DMS53 treated with DMSO at 0.1 percent for 48 hours (cell line): ENCODE measurements around the gene APOBEC3H.

Experiments
- DNase-seq: peaks from one replicate; lab custom pipeline; 2025; ENCODE audit not compliant: unreplicated experiment; lab: John Stamatoyannopoulos, UW

APOBEC3H gene

GRCh38 chr22:39109361-39109760 is 12.3 kb downstream of the APOBEC3H start:
- DNase-seq: no peak

- DNase-seq: no peak
Measured at GRCh38 chr22:39110631-39111561, 13.9 kb downstream of the APOBEC3H start.

DNA sequence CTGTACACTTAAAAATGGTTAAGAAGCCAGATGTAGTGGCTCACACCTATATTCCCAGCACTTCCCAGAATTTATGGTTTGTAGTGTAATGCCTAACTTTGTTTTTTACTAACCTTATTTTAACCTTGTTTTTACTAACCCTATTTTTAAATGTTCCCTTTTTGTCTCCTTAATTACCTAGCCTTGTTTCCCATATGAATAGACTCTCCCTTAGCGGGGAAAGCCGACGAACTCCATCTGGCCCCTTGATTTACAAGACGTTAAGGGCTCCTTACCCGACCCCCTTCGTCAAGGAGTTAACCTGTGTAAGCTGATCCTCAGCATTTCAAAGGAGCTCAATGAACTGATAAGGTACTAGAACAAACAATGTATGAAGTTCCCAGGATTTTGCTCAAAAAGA is 17.1 kb downstream of the APOBEC3H start:
- DNase-seq: no peak

DNA sequence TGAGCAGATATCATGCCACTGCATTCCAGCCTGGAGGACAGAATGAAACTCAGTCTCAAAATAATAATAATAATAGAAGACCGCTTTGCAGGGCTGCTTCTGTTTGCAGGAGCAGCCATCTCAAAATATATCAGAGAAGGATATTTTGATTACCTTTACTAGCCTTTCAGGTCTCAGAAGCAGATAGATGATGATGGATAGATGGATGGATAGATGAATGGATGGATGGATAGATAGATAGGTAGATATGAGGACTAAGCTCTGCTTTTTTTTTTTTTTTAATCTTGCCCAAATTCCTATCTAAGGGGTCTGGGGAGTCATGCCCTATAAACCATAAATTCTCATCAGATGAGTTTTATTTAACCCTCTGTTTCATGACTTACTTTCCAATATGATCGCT is 18.5 kb downstream of the APOBEC3H start:
- DNase-seq: no peak

DNA sequence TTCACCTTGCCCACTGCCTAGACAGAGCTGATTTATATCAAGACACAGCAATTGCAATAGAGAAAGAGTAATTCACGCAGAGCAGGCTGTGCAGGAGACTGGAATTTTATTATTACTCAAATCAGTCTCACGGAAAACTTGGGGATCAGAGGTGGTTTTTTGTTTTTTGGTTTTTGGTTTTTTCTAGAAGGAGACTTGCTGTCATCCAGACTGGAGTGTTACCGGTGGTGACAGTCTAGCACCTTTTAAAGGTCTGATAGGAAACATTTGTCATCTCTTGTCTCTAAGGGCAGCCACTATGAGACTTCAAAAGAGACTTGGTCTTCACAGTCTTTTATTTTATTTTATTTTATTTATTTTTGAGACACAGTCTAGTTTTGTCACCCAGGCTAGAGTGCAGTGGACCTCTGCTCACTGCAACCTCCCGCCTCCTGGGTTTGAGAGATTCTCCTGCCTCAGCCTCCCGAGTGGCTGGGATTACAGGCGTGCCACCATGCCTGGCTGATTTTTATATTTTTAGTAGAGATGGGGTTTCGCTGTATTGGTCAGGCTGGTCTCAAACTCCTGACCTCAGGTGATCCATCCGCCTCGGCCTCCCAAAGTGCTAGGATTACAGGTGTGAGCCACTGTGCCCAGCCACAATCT is 19.1 kb downstream of the APOBEC3H start:
- no peak for DNase-seq

DNA sequence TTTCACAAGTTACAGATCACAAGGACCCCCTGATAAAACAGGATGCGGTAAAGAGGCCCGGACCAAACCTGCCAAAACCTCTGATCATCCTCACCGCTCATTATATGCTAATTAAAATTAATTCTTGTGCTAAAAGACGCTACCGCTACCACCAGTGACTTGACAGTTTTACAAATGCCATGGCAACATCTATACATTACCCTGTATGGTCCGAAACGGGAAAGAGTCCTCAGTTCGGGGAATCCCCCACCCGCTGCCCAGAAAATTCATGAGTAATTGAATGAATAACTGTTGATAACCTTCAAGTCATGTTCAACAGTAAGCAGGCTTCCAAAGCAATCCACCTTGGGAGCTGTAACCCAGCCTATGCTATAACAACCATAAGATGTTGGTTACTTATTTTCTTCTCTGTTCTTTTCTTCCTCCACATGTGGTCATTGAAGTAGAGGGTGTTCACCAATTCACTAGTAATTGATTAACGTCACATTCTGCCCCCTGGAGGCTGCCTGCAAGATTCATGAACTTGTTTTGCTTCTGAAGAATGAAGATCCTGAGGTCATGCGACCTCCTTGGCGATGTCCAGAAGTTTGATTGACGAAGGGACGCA is 20.6 kb downstream of the APOBEC3H start:
- peak; percentile 9 for DNase-seq

DNA sequence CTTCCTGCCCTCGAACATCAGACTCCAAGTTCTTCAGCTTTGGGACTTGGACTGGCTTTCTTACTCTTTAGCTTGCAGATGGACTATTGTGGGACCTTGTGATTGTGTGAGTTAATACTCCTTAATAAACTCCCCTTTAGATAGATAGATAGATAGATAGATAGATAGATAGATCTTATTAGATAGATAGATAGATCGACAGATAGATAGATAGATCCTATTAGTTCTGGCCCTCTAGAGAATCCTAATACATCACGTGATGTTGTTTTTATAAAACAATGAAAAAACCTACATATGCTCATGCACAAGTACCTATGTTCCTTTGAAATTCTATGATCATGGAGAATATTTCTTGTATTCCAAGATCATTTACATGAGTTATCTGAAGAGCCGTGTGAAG is 23.9 kb downstream of the APOBEC3H start:
- no peak for DNase-seq

- no peak for DNase-seq
Measured at GRCh38 chr22:39122772-39123470, 25.9 kb downstream of the APOBEC3H start.

DNA sequence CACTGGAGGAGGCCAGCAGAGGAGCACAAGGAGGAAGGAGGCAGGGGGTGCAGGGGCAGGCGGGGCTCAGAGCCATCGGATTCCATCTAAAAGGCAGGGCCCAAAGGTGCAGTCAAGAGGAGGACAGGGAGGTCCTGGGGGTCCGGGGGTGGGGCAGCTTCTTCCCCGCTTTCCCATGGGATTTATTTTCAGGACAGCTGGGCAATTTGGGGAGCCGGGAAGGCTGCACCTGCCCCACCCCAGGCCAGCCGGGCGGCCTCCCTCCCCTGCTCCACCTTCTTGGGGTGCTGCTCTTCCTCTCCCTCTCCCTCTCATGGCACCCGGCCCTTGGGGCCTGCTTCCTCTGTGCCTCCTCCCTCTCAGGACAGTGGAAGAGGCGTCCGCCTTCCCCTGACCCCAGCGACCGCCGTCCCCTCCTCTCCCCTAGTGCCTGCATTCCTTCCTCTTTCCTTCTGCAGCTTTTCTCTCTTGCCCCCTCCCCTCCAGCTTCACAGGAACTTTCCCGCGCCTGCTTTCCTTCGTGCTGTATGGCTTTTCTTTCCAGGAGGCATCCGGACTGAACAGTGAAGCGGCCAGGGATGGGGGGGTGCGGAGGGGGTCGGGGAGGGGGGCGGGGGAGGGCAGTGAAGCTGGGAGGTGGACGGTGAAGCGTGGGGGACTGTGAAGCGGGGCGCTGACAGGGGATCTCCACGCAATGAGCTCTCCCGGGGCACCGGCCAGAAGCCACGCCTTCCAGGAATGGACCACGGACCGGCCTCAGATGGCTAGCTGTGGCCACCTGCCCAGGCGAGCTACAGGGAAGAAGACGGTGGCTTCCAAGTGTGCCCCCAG is 26.9 kb downstream of the APOBEC3H start:
- DNase-seq: no peak

- DNase-seq: no peak
Measured at GRCh38 chr22:39125622-39126021, 28.6 kb downstream of the APOBEC3H start.

- no peak for DNase-seq
Measured at GRCh38 chr22:39128508-39128907, 31.5 kb downstream of the APOBEC3H start.

- DNase-seq: no peak
Measured at GRCh38 chr22:39129081-39129480, 32.0 kb downstream of the APOBEC3H start.

- DNase-seq: no peak
Measured at GRCh38 chr22:39129746-39130145, 32.7 kb downstream of the APOBEC3H start.

DNA sequence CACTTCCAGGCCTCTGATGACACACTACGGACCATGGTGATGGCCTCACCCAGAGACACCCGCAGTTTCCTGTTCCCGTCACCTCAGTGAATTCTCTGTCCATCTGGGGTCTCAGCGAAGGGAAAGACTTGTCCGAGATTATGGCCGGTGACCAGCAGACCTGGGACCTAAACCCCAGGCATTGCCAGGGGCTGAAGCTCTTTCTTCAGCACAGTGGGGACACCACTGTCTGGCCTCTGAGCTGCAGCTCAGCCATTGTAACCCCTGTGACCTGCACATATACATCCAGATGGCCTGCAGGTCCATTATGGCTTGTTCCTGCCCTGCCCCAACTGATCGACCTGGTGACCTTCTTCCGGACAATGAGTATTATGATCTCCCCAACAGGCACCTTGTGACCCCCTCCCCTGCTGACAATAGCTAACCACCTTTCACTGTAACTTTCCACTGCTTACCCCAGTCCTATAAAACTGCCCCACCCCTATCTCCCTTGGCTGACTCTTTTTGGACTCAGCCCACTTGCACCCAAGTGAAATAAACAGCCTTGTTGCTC is 33.2 kb downstream of the APOBEC3H start:
- DNase-seq: no peak

DNA sequence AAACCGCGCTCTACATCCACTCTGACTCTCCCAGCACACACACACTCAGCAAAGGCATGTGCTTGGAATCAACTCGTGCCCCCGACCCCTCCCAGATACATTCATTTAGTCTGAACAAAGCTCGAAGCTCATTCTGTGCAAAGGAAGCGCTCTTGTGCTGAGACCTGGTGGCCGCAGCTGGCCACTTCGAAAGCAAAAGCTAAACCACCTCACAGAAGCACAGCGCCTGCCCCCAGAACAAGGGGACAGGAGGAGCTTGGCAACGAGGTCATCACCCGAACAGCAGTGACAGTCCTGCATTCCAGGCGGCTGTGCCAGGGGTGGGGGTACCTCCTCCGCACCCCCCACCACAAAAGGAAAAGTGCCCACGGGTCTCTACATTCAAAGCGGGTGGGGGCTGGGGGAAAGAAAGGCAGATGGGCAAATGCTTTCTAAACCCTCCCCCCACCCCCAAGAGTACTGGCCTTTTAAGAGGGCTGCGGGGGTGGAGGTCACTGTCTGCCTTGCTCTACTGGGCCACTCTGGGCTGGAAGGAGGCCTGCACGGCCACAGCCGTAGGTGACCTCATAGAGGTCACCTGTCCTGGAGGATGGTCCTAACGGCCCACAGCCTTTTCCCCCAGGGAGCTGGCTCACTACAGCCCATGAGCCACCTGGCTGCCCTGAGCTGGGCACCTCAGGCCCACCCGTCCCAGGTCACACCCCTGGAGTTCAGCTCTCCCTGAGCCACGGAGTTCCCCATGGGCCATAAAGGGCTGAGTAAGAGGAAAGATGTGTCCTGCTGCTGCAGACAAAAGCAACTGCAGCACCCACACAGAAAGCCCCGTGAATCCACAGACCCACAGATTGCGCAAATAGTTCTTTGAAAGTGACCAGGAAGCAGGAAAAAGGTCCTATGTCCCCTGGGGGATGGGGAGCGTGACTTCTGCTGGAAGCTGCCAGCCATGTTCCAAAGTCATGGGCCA is 34.1 kb downstream of the APOBEC3H start:
- no peak for DNase-seq

- DNase-seq: no peak
Measured at GRCh38 chr22:39132281-39132680, 35.2 kb downstream of the APOBEC3H start.

DNA sequence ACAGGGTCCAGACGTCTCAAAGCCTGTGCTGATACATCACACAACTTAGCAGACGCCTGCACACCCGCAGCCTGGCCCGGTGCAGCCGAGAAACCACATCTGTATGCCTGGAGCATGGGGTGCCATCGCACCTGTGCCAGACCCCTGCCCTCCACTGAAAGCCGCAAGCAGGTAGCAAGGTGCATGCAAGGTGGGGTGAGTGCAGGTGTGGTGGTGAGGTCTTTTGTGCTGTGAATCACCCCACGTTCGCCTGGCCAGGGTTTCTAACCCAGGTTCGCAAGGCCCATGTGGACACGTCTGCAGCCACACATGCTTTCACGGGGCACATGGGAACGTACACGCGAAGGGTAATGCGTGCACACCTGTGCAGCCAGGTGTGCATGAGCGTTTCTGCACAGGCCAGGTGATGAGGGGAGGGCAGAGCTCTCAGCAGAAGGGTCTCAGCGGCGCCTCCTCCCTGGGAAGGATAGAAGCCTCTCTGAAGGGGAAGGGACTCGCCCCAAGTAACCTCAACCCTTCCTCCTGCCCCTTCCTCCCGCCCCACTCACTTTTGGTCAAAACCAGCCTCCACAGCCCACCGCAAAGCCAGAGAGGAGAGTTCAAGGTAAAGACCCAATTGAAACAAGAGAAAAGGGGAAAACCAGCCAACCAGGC is 36.0 kb downstream of the APOBEC3H start:
- DNase-seq: no peak

DNA sequence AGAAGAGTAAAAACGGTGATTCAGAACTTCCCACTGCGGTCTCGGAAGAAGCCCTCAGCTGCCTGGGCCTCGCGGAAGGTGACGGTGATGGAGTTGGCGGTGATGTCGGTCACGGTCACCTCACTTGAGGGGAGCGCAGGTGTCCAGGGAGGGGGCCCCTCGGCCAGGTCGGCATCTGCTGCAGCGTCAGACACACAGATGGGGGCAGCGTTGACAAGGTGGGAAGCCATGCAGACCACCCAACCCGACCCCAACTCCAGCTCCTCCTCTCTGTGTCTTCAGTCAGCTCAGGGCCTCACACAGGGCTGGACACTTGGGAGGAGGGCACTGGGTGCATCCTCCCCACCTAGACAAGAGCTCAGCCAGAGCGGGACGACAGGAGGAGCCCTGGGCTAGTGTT is 36.8 kb downstream of the APOBEC3H start:
- no peak for DNase-seq
